H1 (cell line): ENCODE data around the gene KCNK3. TPM values are rescaled to one million over a fixed set of nuclear protein-coding genes. Genes with fewer than 3 reads are reported as not detected.

Experiments used
- CTCF ChIA-PET: fragments of 300-600 bp; sonication (Branson Sonifier 250); formaldehyde crosslinking; loops from one replicate; lab custom pipeline; 2021; ENCODE audit not compliant: partially characterized antibody; lab: Charles Lee
- POLR2A ChIA-PET: fragments of 300-600 bp; sonication (Branson Sonifier 250); formaldehyde crosslinking; loops from one replicate; lab custom pipeline; 2021; ENCODE audit warnings: inconsistent platforms; ENCODE audit not compliant: partially characterized antibody; lab: Charles Lee
- DNase-seq, 2 experiments: peaks; one replicate each; pipeline versions ENCODE4 v3.0.0 to v3.0.0-alpha.2; 2010 to 2022; ENCODE audit warnings: low spot score in 2 of 2, low read depth in 1 of 2, mixed read lengths in 1 of 2
- FAIRE-seq: peaks from 2 replicates; lab custom pipeline; 2011; peaks lifted over from hg19 to GRCh38; lab: Jason Lieb, UNC
- H2AFZ ChIP-seq: 2 replicates; pipeline ENCODE4 v1.8.1; 2012; ENCODE audit warnings: low read length, inconsistent platforms
- H2AK5ac ChIP-seq: 2 replicates; pipeline ENCODE4 v1.6.1; 2013; ENCODE audit warnings: low read depth, low read length
- H2BK120ac ChIP-seq: replicated peaks from 2 replicates; pipeline ENCODE3; 2013; ENCODE audit warnings: low read depth, low read length, inconsistent platforms
- H2BK12ac ChIP-seq: 2 replicates; pipeline ENCODE4 v1.6.1; 2013; ENCODE audit warnings: low read depth, low read length
- H2BK15ac ChIP-seq: 2 replicates; pipeline ENCODE4 v1.6.1; 2013; ENCODE audit warnings: low read length
- H2BK20ac ChIP-seq: 2 replicates; pipeline ENCODE4 v1.6.1; 2013; ENCODE audit warnings: low read length
- H2BK5ac ChIP-seq: 2 replicates; pipeline ENCODE4 v1.6.1; 2013; ENCODE audit warnings: low read depth, low read length
- H3K14ac ChIP-seq: 2 replicates; pipeline ENCODE4 v1.6.1; 2013; ENCODE audit warnings: inconsistent platforms; ENCODE audit not compliant: insufficient read length
- H3K18ac ChIP-seq: 2 replicates; pipeline ENCODE4 v1.6.1; 2013; ENCODE audit warnings: low read length; ENCODE audit errors: extremely low read depth
- H3K23ac ChIP-seq: 2 replicates; pipeline ENCODE4 v1.6.1; 2013; ENCODE audit warnings: inconsistent platforms; ENCODE audit not compliant: insufficient read length
- H3K23me2 ChIP-seq: 2 replicates; pipeline ENCODE4 v1.6.1; 2013; ENCODE audit warnings: low read depth, low read length
- H3K27ac ChIP-seq: 2 replicates; pipeline ENCODE4 v1.6.1; 2011; ENCODE audit warnings: low read depth, low read length, inconsistent platforms
- H3K27me3 ChIP-seq, 4 experiments: replicated peaks in 1 of 4; 1 replicate in 1 of 4; 2 replicates in 3 of 4; pipeline versions ENCODE4 v1.6.1 to v1.8.1; 2011 to 2013; ENCODE audit warnings: low read length in 3 of 4, mild to moderate bottlenecking in 3 of 4, inconsistent platforms in 2 of 4, mixed read lengths in 2 of 4, moderate library complexity in 1 of 4; ENCODE audit not compliant: control insufficient read depth in 3 of 4, insufficient read depth in 3 of 4; ENCODE audit errors: extremely low read depth in 1 of 4
- H3K36me3 ChIP-seq, 4 experiments: 2 replicates each; pipeline versions ENCODE4 v1.6.1 to v1.8.1; 2011 to 2013; ENCODE audit warnings: mild to moderate bottlenecking in 4 of 4, low read length in 3 of 4, moderate library complexity in 2 of 4, control low read depth in 1 of 4, inconsistent platforms in 1 of 4; ENCODE audit not compliant: insufficient read depth in 4 of 4, control insufficient read depth in 2 of 4
- H3K4ac ChIP-seq: replicated peaks from 2 replicates; pipeline ENCODE3; 2013; ENCODE audit warnings: low read length, low read depth, mixed read lengths, inconsistent platforms; ENCODE audit not compliant: insufficient read length
- H3K4me1 ChIP-seq, 4 experiments: replicated peaks in 1 of 4; 1 replicate in 1 of 4; 2 replicates in 3 of 4; pipeline versions ENCODE4 v1.6.1 to v1.8.1; 2011 to 2013; ENCODE audit warnings: low read length in 3 of 4, inconsistent platforms in 2 of 4, mixed read lengths in 1 of 4; ENCODE audit not compliant: insufficient read depth in 4 of 4, control insufficient read depth in 3 of 4
- H3K4me2 ChIP-seq, 2 experiments: 2 replicates each; pipeline versions ENCODE4 v1.6.1 to v1.8.1; 2011 to 2013; ENCODE audit warnings: low read depth in 2 of 2, low read length in 2 of 2, control low read depth in 1 of 2, inconsistent platforms in 1 of 2, mild to moderate bottlenecking in 1 of 2; ENCODE audit not compliant: insufficient read depth in 1 of 2
- H3K4me3 ChIP-seq, 4 experiments: fragments of 200-600, 300-600 bp in 1 of 4; sonication (generic), shearing (Covaris generic), sonication (Bioruptor Twin) in 1 of 4; 2 replicates each; pipeline versions ENCODE4 v1.5.1 to v1.8.1; 2011 to 2016; ENCODE audit warnings: low read length in 4 of 4, low read depth in 3 of 4, control low read depth in 2 of 4, inconsistent platforms in 2 of 4, mild to moderate bottlenecking in 2 of 4, mixed read lengths in 1 of 4, moderate library complexity in 1 of 4; ENCODE audit not compliant: insufficient read depth in 2 of 4; ENCODE audit errors: extremely low read depth in 1 of 4
- H3K56ac ChIP-seq: replicated peaks from 2 replicates; pipeline ENCODE3; 2013; ENCODE audit warnings: low read depth, mild to moderate bottlenecking, mixed read lengths, low read length, inconsistent platforms; ENCODE audit not compliant: insufficient read length
- H3K79me1 ChIP-seq: 2 replicates; pipeline ENCODE4 v1.6.1; 2013; ENCODE audit warnings: low read depth, low read length, control low read depth
- H3K79me2 ChIP-seq, 2 experiments: 2 replicates each; pipeline versions ENCODE4 v1.6.1 to v1.8.1; 2012 to 2013; ENCODE audit warnings: low read length in 2 of 2, mild to moderate bottlenecking in 2 of 2, inconsistent platforms in 1 of 2; ENCODE audit not compliant: insufficient read depth in 2 of 2, control insufficient read depth in 1 of 2
- H3K9ac ChIP-seq, 4 experiments: replicated peaks in 1 of 4; 1 replicate in 1 of 4; 2 replicates in 3 of 4; pipeline versions ENCODE4 v1.6.1 to v1.8.1; 2011 to 2013; ENCODE audit warnings: low read depth in 3 of 4, low read length in 3 of 4, control low read depth in 2 of 4, mild to moderate bottlenecking in 2 of 4, moderate library complexity in 2 of 4, inconsistent platforms in 1 of 4; ENCODE audit errors: extremely low read depth in 1 of 4
- H3K9me3 ChIP-seq, 2 experiments: 2 replicates each; pipeline versions ENCODE4 v1.6.1 to v1.8.1; 2012 to 2013; ENCODE audit warnings: mild to moderate bottlenecking in 2 of 2, moderate library complexity in 2 of 2, control low read depth in 1 of 2, inconsistent platforms in 1 of 2, low read depth in 1 of 2, low read length in 1 of 2, mixed read lengths in 1 of 2; ENCODE audit not compliant: insufficient read depth in 2 of 2
- H4K20me1 ChIP-seq, 2 experiments: replicated peaks in 1 of 2; 2 replicates each; pipeline versions ENCODE3 to v1.8.1; 2011 to 2013; ENCODE audit warnings: inconsistent platforms in 2 of 2, low read length in 2 of 2, mild to moderate bottlenecking in 1 of 2; ENCODE audit not compliant: insufficient read depth in 2 of 2, control insufficient read depth in 1 of 2
- H4K5ac ChIP-seq: 2 replicates; pipeline ENCODE4 v1.6.1; 2013; ENCODE audit warnings: low read length, low read depth, mixed read lengths, inconsistent platforms; ENCODE audit not compliant: insufficient read length
- H4K8ac ChIP-seq: 2 replicates; pipeline ENCODE4 v1.8.0; 2013; ENCODE audit warnings: mild to moderate bottlenecking, moderate library complexity, low read length, inconsistent platforms; ENCODE audit not compliant: insufficient read depth; ENCODE audit errors: extremely low read depth
- H4K91ac ChIP-seq: replicated peaks from 2 replicates; pipeline ENCODE3; 2013; ENCODE audit warnings: low read length, mixed read lengths, inconsistent platforms; ENCODE audit not compliant: insufficient read length
- PHF8 ChIP-seq: fragments of 200-600 bp; sonication (generic); conservative IDR thresholded peaks from 2 replicates; pipeline ENCODE4 v1.7.1; 2012; ENCODE audit warnings: low read depth, mild to moderate bottlenecking, inconsistent platforms, low read length, moderate library complexity
- WGBS, 2 experiments: shearing (Covaris generic) in 1 of 2; methylation state at CpG; one replicate each; pipeline versions ENCODE4 v1.1.6 to v1.1.7; 2013 to 2015; ENCODE audit warnings: low lambda C conversion rate in 2 of 2, mixed read lengths in 2 of 2, inconsistent platforms in 1 of 2, low coverage in 1 of 2, missing lambda C conversion rate in 1 of 2; ENCODE audit not compliant: insufficient replicate concordance in 2 of 2, insufficient coverage in 1 of 2, insufficient read length in 1 of 2; ENCODE audit errors: extremely low coverage in 1 of 2, missing lambda C conversion rate in 1 of 2; 5-methylcytosine and 5-hydroxymethylcytosine counted together
- polyA plus RNA-seq, 7 experiments: library from polyadenylated mRNA; depleted of rRNA in 3 of 7; stranded (reverse) in 5 of 7; unstranded in 2 of 7; fragments of >200 nt in 5 of 7; fragments of 200-250 nt in 2 of 7; gene quantifications; 1 replicate in 5 of 7; 2 replicates in 1 of 7; 4 replicates in 1 of 7; pipeline versions ENCODE4 v1.2.1 to v1.2.3, GENCODE V29; 2011 to 2013; ENCODE audit warnings: missing spikeins in 2 of 7, mixed read lengths in 2 of 7
- total RNA-seq: library from RNA; stranded (reverse); fragmentation: NEBNext Ultra II Directional; extraction: Animal tissue kit (Norgen Biotek cat#: 25700); gene quantifications from 2 replicates; pipeline ENCODE4 v1.2.1, GENCODE V29; 2021

KCNK3 gene
- total and polyA plus RNA-seq, 2 of the 8 experiments (the other 6 are each of a cell fraction or from before 2014, with no cell fraction given) = 0.29 to 0.30 TPM

DNA sequence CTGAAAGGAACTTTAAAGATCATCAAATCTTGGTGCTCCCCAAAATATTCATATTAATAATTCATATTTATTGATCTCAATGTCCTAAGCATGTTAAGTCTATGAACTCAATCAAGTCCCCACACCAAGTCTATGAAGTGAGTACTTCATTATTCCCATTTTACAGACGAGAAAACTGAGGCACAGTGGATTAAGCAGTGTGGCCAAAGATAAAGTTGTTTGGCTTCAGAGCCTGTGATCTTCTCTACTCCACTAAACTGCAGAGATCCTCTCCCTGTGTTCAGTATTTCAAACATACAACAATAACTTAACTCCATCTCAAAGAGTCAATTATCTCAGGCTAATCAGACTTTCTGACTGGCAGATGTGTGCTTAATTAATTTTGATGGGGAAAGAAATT lies 29.8 kb downstream of the KCNK3 start:
- Histone ChIP-seq H4K91ac (no peak overlapping the region), H3K36me3 (no peaks in the 10 kb centered on the region), H4K8ac (no peak overlapping the region), H2BK12ac (no peak overlapping the region), H4K5ac (no peak overlapping the region), H3K23me2 (no peaks in the 10 kb centered on the region; the same call in 1 of the 2 replicates), H3K9me3 (no peaks in the 10 kb centered on the region), H3K9ac (no peak overlapping the region), H3K14ac (no peak overlapping the region), H3K56ac (no peak overlapping the region), H2AK5ac (no peak overlapping the region), H3K4me1 (peaks cover 0 to 16% (median 10%) of the 10 kb centered on the region in 4 experiments; a peak in 6 of 7 replicates), H2BK5ac (no peak overlapping the region), H2BK120ac (no peak overlapping the region), H3K4ac (no peak overlapping the region), H3K27me3 (no peaks in the 10 kb centered on the region; a peak in 1 of 7 replicates), H3K23ac (no peak overlapping the region), H3K27ac (no peak overlapping the region), H4K20me1 (no peaks in the 10 kb centered on the region), H3K79me2 (no peaks in the 10 kb centered on the region), H3K79me1 (no peaks in the 10 kb centered on the region), H3K4me2 (no peak overlapping the region), H2AFZ (no peak overlapping the region), H3K4me3 (no peak overlapping the region), H2BK20ac (no peak overlapping the region), H2BK15ac (no peak overlapping the region), H3K18ac (no peak overlapping the region)
- ChIA-PET POLR2A (no interaction called here), CTCF (interaction anchor here (0.9 to 1.9 kb wide), 3 partner anchors 11 to 124 kb away, joined by 3 to 5 read pairs (median 5); no protein-coding TSS in a partner anchor)
- WGBS, 2 experiments = 88% methylated on average over 1 of the region's 1 CpG; no CpG with 5 or more reads in 1 of the 2 experiments
- no peak for DNase-seq
- no peak for FAIRE-seq
- TF ChIP-seq PHF8 = no peak
